GM12878 (cell line): Measurements from ENCODE around the gene NOD2. TPM values are rescaled to one million over a fixed set of nuclear protein-coding genes. Genes with fewer than 3 reads are reported as not detected.

Experiments used
- CBFB ChIP-seq: IDR thresholded peaks from 2 replicates; pipeline ENCODE4 v1.6.1; 2016; ENCODE audit warnings: antibody characterized with exemption, low read depth
- CEBPB ChIP-seq, 2 experiments: fragments of 150-350 bp in 1 of 2; IDR thresholded peaks; 2 replicates each; pipeline ENCODE4 v1.6.1; 2012 to 2014; ENCODE audit warnings: low read depth in 2 of 2, low read length in 2 of 2, borderline replicate concordance in 1 of 2, inconsistent platforms in 1 of 2
- CHD4 ChIP-seq: fragments of 200-600 bp; sonication (generic); IDR thresholded peaks from 2 replicates; pipeline ENCODE4 v1.6.1; 2016; ENCODE audit warnings: mild to moderate bottlenecking
- MEF2A ChIP-seq: IDR thresholded peaks from 2 replicates; pipeline ENCODE4 v1.6.1; 2011; ENCODE audit warnings: low read depth, mild to moderate bottlenecking, low read length, moderate library complexity; ENCODE audit not compliant: insufficient read depth
- NFYB ChIP-seq: IDR thresholded peaks from 2 replicates; pipeline ENCODE4 v1.6.1; 2011; ENCODE audit warnings: low read depth, mild to moderate bottlenecking, low read length, improper control_type of control experiment, moderate library complexity; ENCODE audit not compliant: insufficient read depth
- PML ChIP-seq: IDR thresholded peaks from 2 replicates; pipeline ENCODE4 v1.6.1; 2012; ENCODE audit warnings: low read length, inconsistent platforms
- RBBP5 ChIP-seq: fragments of 200-600 bp; sonication (generic); conservative IDR thresholded peaks from 2 replicates; pipeline ENCODE4 v1.6.1; 2016
- REST ChIP-seq: IDR thresholded peaks from 2 replicates; pipeline ENCODE4 v1.6.1; 2012; ENCODE audit warnings: mild to moderate bottlenecking, low read depth, low read length
- SP1 ChIP-seq: IDR thresholded peaks from one replicate; pipeline ENCODE4 v1.6.1; 2011; ENCODE audit warnings: low read depth, low read length
- SRF ChIP-seq, 2 experiments: IDR thresholded peaks; 2 replicates each; pipeline ENCODE4 v1.6.1; 2011; ENCODE audit warnings: low read depth in 2 of 2, low read length in 2 of 2, mild to moderate bottlenecking in 1 of 2, moderate library complexity in 1 of 2
- SUPT20H ChIP-seq: IDR thresholded peaks from 2 replicates; pipeline ENCODE4 v1.6.1; 2011; ENCODE audit warnings: low read depth, mild to moderate bottlenecking, low read length, moderate library complexity, borderline replicate concordance; ENCODE audit not compliant: control insufficient read depth
- WRNIP1 ChIP-seq: IDR thresholded peaks from 2 replicates; pipeline ENCODE4 v1.6.1; 2011; ENCODE audit warnings: low read depth, low read length, improper control_type of control experiment, borderline replicate concordance
- YBX1 ChIP-seq: fragments of 450-650 bp; IDR thresholded peaks from 2 replicates; pipeline ENCODE4 v1.6.1; 2016; ENCODE audit warnings: antibody characterized with exemption
- ZBED1 ChIP-seq: IDR thresholded peaks from 2 replicates; pipeline ENCODE4 v1.6.1; 2016; ENCODE audit warnings: borderline replicate concordance
- ZNF217 ChIP-seq: fragments of 450-650 bp; IDR thresholded peaks from 2 replicates; pipeline ENCODE4 v1.6.1; 2017; ENCODE audit warnings: antibody characterized with exemption, mild to moderate bottlenecking
- polyA plus RNA-seq, 11 experiments: library from polyadenylated mRNA; depleted of rRNA in 4 of 11; unstranded in 6 of 11; stranded (reverse) in 5 of 11; fragments of >200 nt; fragmentation: Nextera tagmentation in 4 of 11; fragmentation: Illumina TruSeq in 1 of 11; extraction: Ambion mirVana in 4 of 11; extraction: Trizol in 1 of 11; gene quantifications; 1 replicate in 1 of 11; 2 replicates in 10 of 11; pipeline versions ENCODE4 v1.2.1 to v1.2.3, GENCODE V29; 2011 to 2016; ENCODE audit warnings: inconsistent platforms in 2 of 11, missing spikeins in 2 of 11, low read depth in 1 of 11
- total RNA-seq, 4 experiments: library from RNA; depleted of rRNA in 3 of 4; stranded (reverse); fragments of >200 nt in 3 of 4; fragmentation: Illumina TruSeq in 1 of 4; extraction: Trizol in 1 of 4; gene quantifications; 2 replicates each; pipeline versions ENCODE4 v1.2.1 to v1.2.3, GENCODE V29; 2013 to 2021
- TF ChIP-seq, protein P1 (sequence below): fragments of 450-650 bp; IDR thresholded peaks from 2 replicates; pipeline ENCODE4 v1.6.1; 2017; ENCODE audit warnings: mild to moderate bottlenecking, moderate library complexity
- TF ChIP-seq, protein P2 (sequence below): fragments of 450-650 bp; IDR thresholded peaks from 2 replicates; pipeline ENCODE4 v1.6.1; 2017; ENCODE audit warnings: mild to moderate bottlenecking, low read depth, inconsistent platforms; ENCODE audit not compliant: poor library complexity, severe bottlenecking
- TF ChIP-seq, protein P3 (sequence below): fragments of 450-650 bp; formaldehyde crosslinking; IDR thresholded peaks from 2 replicates; pipeline ENCODE4 v1.4.0; 2020; ENCODE audit warnings: mild to moderate bottlenecking, moderate library complexity

NOD2 gene
- total and polyA plus RNA-seq, 10 of the 15 experiments (the other 5 are each of a cell fraction or from before 2014, with no cell fraction given) = 1.0 to 18.6 (median 6.7) TPM

- TF ChIP-seq NFYB (peak; percentile 80), SRF (IDR thresholded peaks at IDR 0.05; ENCODE audit: low read depth in 2 of 2, low read length in 2 of 2) (peak; percentile 93 to 97), CEBPB (IDR thresholded peaks at IDR 0.05; ENCODE audit: borderline replicate concordance in 1 of 2, low read depth in 2 of 2, low read length in 2 of 2) (no peak), CBFB (no peak), SP1 (no peak), ZNF217 (no peak), MEF2A (no peak), PML (0 out of 2 replicates have a peak, but pooled peaks have one; percentile 30), CHD4 (no peak), SUPT20H (no peak), YBX1 (no peak), WRNIP1 (no peak), ZBED1 (no peak), REST (no peak), RBBP5 (no peak)
- TF ChIP-seq, protein P1, sequence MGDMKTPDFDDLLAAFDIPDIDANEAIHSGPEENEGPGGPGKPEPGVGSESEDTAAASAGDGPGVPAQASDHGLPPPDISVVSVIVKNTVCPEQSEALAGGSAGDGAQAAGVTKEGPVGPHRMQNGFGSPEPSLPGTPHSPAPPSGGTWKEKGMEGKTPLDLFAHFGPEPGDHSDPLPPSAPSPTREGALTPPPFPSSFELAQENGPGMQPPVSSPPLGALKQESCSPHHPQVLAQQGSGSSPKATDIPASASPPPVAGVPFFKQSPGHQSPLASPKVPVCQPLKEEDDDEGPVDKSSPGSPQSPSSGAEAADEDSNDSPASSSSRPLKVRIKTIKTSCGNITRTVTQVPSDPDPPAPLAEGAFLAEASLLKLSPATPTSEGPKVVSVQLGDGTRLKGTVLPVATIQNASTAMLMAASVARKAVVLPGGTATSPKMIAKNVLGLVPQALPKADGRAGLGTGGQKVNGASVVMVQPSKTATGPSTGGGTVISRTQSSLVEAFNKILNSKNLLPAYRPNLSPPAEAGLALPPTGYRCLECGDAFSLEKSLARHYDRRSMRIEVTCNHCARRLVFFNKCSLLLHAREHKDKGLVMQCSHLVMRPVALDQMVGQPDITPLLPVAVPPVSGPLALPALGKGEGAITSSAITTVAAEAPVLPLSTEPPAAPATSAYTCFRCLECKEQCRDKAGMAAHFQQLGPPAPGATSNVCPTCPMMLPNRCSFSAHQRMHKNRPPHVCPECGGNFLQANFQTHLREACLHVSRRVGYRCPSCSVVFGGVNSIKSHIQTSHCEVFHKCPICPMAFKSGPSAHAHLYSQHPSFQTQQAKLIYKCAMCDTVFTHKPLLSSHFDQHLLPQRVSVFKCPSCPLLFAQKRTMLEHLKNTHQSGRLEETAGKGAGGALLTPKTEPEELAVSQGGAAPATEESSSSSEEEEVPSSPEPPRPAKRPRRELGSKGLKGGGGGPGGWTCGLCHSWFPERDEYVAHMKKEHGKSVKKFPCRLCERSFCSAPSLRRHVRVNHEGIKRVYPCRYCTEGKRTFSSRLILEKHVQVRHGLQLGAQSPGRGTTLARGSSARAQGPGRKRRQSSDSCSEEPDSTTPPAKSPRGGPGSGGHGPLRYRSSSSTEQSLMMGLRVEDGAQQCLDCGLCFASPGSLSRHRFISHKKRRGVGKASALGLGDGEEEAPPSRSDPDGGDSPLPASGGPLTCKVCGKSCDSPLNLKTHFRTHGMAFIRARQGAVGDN = no peak
- TF ChIP-seq, protein P2, sequence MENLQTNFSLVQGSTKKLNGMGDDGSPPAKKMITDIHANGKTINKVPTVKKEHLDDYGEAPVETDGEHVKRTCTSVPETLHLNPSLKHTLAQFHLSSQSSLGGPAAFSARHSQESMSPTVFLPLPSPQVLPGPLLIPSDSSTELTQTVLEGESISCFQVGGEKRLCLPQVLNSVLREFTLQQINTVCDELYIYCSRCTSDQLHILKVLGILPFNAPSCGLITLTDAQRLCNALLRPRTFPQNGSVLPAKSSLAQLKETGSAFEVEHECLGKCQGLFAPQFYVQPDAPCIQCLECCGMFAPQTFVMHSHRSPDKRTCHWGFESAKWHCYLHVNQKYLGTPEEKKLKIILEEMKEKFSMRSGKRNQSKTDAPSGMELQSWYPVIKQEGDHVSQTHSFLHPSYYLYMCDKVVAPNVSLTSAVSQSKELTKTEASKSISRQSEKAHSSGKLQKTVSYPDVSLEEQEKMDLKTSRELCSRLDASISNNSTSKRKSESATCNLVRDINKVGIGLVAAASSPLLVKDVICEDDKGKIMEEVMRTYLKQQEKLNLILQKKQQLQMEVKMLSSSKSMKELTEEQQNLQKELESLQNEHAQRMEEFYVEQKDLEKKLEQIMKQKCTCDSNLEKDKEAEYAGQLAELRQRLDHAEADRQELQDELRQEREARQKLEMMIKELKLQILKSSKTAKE = no peak
- TF ChIP-seq, protein P3, sequence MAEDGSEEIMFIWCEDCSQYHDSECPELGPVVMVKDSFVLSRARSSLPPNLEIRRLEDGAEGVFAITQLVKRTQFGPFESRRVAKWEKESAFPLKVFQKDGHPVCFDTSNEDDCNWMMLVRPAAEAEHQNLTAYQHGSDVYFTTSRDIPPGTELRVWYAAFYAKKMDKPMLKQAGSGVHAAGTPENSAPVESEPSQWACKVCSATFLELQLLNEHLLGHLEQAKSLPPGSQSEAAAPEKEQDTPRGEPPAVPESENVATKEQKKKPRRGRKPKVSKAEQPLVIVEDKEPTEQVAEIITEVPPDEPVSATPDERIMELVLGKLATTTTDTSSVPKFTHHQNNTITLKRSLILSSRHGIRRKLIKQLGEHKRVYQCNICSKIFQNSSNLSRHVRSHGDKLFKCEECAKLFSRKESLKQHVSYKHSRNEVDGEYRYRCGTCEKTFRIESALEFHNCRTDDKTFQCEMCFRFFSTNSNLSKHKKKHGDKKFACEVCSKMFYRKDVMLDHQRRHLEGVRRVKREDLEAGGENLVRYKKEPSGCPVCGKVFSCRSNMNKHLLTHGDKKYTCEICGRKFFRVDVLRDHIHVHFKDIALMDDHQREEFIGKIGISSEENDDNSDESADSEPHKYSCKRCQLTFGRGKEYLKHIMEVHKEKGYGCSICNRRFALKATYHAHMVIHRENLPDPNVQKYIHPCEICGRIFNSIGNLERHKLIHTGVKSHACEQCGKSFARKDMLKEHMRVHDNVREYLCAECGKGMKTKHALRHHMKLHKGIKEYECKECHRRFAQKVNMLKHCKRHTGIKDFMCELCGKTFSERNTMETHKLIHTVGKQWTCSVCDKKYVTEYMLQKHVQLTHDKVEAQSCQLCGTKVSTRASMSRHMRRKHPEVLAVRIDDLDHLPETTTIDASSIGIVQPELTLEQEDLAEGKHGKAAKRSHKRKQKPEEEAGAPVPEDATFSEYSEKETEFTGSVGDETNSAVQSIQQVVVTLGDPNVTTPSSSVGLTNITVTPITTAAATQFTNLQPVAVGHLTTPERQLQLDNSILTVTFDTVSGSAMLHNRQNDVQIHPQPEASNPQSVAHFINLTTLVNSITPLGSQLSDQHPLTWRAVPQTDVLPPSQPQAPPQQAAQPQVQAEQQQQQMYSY (CRISPR knock-in tag) = no peak
Observed at GRCh38 chr16:50724306-50724705, 30.9 kb downstream of the NOD2 start (continued).
